Kidney (tissue), 14 donors: ENCODE data around the gene MMP2. TPM values are rescaled to one million over a fixed set of nuclear protein-coding genes. Genes with fewer than 3 reads are reported as not detected.
A peak's percentile ranks its signal among the peaks of the same experiment; 100 is the strongest.

ENCODE experiments used
- DNase-seq, 5 donors: peaks; one replicate each; pipeline ENCODE4 v3.0.0-alpha.2; 2013 to 2020
- FAIRE-seq: peaks from 2 replicates; lab custom pipeline; 2012; peaks lifted over from hg19 to GRCh38; lab: Jason Lieb, UNC
- H3K27ac ChIP-seq, 2 donors: one replicate each; pipeline ENCODE4 v1.7.0; 2013; ENCODE audit warnings: low read depth in 2 of 2, low read length in 2 of 2, inconsistent platforms in 1 of 2
- H3K27me3 ChIP-seq: one replicate; pipeline ENCODE4 v1.7.1; 2013; ENCODE audit warnings: low read length, inconsistent platforms; ENCODE audit not compliant: control insufficient read depth, insufficient read depth
- H3K36me3 ChIP-seq, 3 donors: one replicate each; pipeline versions ENCODE4 v1.7.0 to v1.7.1; 2013; ENCODE audit warnings: low read length in 3 of 3, control low read depth in 1 of 3, inconsistent platforms in 1 of 3; ENCODE audit not compliant: insufficient read depth in 3 of 3, control insufficient read depth in 2 of 3
- H3K4me1 ChIP-seq, 3 donors: one replicate each; pipeline versions ENCODE4 v1.7.0 to v1.7.1; 2013; ENCODE audit warnings: low read length in 3 of 3, inconsistent platforms in 1 of 3, low read depth in 1 of 3; ENCODE audit not compliant: control insufficient read depth in 2 of 3, insufficient read depth in 2 of 3
- H3K4me3 ChIP-seq, 3 donors: one replicate each; pipeline versions ENCODE4 v1.7.0 to v1.8.1; 2013; ENCODE audit warnings: low read length in 3 of 3, control low read depth in 1 of 3, inconsistent platforms in 1 of 3
- H3K9ac ChIP-seq, 3 donors: one replicate each; pipeline versions ENCODE4 v1.7.0 to v1.7.1; 2013; ENCODE audit warnings: low read length in 3 of 3, control low read depth in 1 of 3, inconsistent platforms in 1 of 3
- H3K9me3 ChIP-seq, 3 donors: one replicate each; pipeline versions ENCODE4 v1.7.0 to v1.7.1; 2013; ENCODE audit warnings: low read length in 3 of 3, control low read depth in 1 of 3, inconsistent platforms in 1 of 3; ENCODE audit not compliant: control insufficient read depth in 2 of 3, insufficient read depth in 1 of 3
- CTCF ChIP-seq: IDR thresholded peaks from 3 replicates; pipeline ENCODE4 v1.5.1; 2012; ENCODE audit warnings: mild to moderate bottlenecking, moderate library complexity, borderline replicate concordance; ENCODE audit not compliant: insufficient read depth; ENCODE audit errors: extremely low read depth
- intact Hi-C: fragments of 100-400 bp; cut with DNase I; formaldehyde crosslinking; loops from one replicate; pipeline ENCODE4 v1.11.1; 2022
- polyA plus RNA-seq: library from polyadenylated mRNA; stranded (reverse); fragments of 350-450 nt; fragmentation: Illumina TruSeq; extraction: RNeasy Lipid Tissue Mini Kit (QIAGEN cat#74804); gene quantifications from one replicate; pipeline ENCODE4 v1.2.3, GENCODE V29; 2014; ENCODE audit warnings: low read depth, low replicate concordance; ENCODE audit not compliant: insufficient read depth
- total RNA-seq: library from RNA; stranded (reverse); fragmentation: NEBNext Ultra II Directional; extraction: Animal tissue kit (Norgen Biotek cat#: 25700); gene quantifications from one replicate; pipeline ENCODE4 v1.2.1, GENCODE V29; 2021
- donor health status: control.
- donor health status: control.
- donor health status: control.
- donor health status: control.
- donor health status: control.
- donor health status: DM: yes; HTN: yes; CAD: no.
- donor health status: Normal renal cell carcinoma (clear cell type).

MMP2 gene
- total and polyA plus RNA-seq, 2 donors from 2014 or later, result 44.3 to 101 TPM

GRCh38 chr16:55530316-55530856 is 51.4 kb downstream of the MMP2 start:
- H3K4me3 ChIP-seq, result no peak overlapping the region
- no peak for TF ChIP-seq CTCF
- H3K36me3 ChIP-seq, result no peaks in the 10 kb centered on the region
- no peak overlapping the region for H3K27ac ChIP-seq
- no peaks in the 10 kb centered on the region for H3K4me1 ChIP-seq
- FAIRE-seq (no peak), DNase-seq (no peak)
- no peaks in the 10 kb centered on the region for H3K9me3 ChIP-seq
- intact Hi-C loops, result no loop called here
- H3K9ac ChIP-seq, result no peak overlapping the region
- H3K27me3 ChIP-seq, result no peaks in the 10 kb centered on the region

GRCh38 chr16:55532227-55532626 is 53.2 kb downstream of the MMP2 start:
- Histone ChIP-seq H3K9ac (no peak overlapping the region), H3K36me3 (no peaks in the 10 kb centered on the region), H3K27me3 (no peaks in the 10 kb centered on the region), H3K27ac (no peak overlapping the region), H3K4me1 (no peaks in the 10 kb centered on the region), H3K4me3 (no peak overlapping the region), H3K9me3 (no peaks in the 10 kb centered on the region)
- intact Hi-C loops, result no loop called here
- peak; percentile 23 for FAIRE-seq
- DNase-seq, result no peak
- TF ChIP-seq CTCF, result no peak

- Histone ChIP-seq H3K27me3 (no peaks in the 10 kb centered on the region), H3K4me1 (no peaks in the 10 kb centered on the region), H3K4me3 (no peak overlapping the region), H3K9me3 (no peaks in the 10 kb centered on the region), H3K27ac (no peak overlapping the region), H3K9ac (no peak overlapping the region), H3K36me3 (no peaks in the 10 kb centered on the region)
- FAIRE-seq (no peak), DNase-seq (no peak)
- TF ChIP-seq CTCF, result no peak
- intact Hi-C loops, result loop anchor here (5.0 kb wide), 1 partner anchor 67 kb away; no protein-coding TSS in a partner anchor
Observed at GRCh38 chr16:55534756-55535155, 55.8 kb downstream of the MMP2 start.

GRCh38 chr16:55539049-55539448 is 60.1 kb downstream of the MMP2 start:
- H3K9ac ChIP-seq, result no peak overlapping the region
- no peaks in the 10 kb centered on the region for H3K36me3 ChIP-seq
- H3K27me3 ChIP-seq, result no peaks in the 10 kb centered on the region
- no peak overlapping the region for H3K27ac ChIP-seq
- DNase-seq (no peak), FAIRE-seq (no peak)
- intact Hi-C loops, result loop anchor here (5.0 kb wide), 1 partner anchor 72 kb away; no protein-coding TSS in a partner anchor
- H3K9me3 ChIP-seq, result no peaks in the 10 kb centered on the region
- no peak for TF ChIP-seq CTCF
- no peaks in the 10 kb centered on the region for H3K4me1 ChIP-seq
- no peak overlapping the region for H3K4me3 ChIP-seq
